Ectodermal cell (in vitro differentiated cells): Measurements from ENCODE around the gene CASKIN2.
"Not testable (repeated sequence)": the region's sequence is repeated elsewhere in the genome, so short reads cannot be mapped to it uniquely, and the experiment has no call there.

Experiments
- H3K27ac ChIP-seq: 2 replicates; pipeline ENCODE4 v1.7.0; 2013; ENCODE audit warnings: mild to moderate bottlenecking, low read depth, low read length; ENCODE audit not compliant: insufficient read depth, poor library complexity, severe bottlenecking
- H3K27me3 ChIP-seq: 2 replicates; pipeline ENCODE4 v1.7.0; 2013; ENCODE audit warnings: mild to moderate bottlenecking, low read length; ENCODE audit not compliant: insufficient read depth, control insufficient read depth, poor library complexity, severe bottlenecking
- H3K36me3 ChIP-seq: one replicate; pipeline ENCODE4 v1.7.0; 2013; ENCODE audit warnings: low read length; ENCODE audit not compliant: control insufficient read depth, insufficient read depth
- H3K4me1 ChIP-seq: one replicate; pipeline ENCODE4 v1.7.0; 2013; ENCODE audit warnings: low read length; ENCODE audit not compliant: control insufficient read depth, insufficient read depth
- H3K4me3 ChIP-seq: 2 replicates; pipeline ENCODE4 v1.7.0; 2013; ENCODE audit warnings: low read depth, low read length, control low read depth; ENCODE audit not compliant: insufficient read depth
- H3K9me3 ChIP-seq: 2 replicates; pipeline ENCODE4 v1.7.0; 2013; ENCODE audit warnings: mild to moderate bottlenecking, low read length, moderate library complexity; ENCODE audit not compliant: control insufficient read depth
- WGBS, 2 experiments: methylation state at CpG; one replicate each; pipeline ENCODE4 v1.1.7; 2013; ENCODE audit warnings: missing lambda C conversion rate in 2 of 2; 5-methylcytosine and 5-hydroxymethylcytosine counted together

The CASKIN2 gene

GRCh38 chr17:75521290-75521689 is 6.0 kb upstream of the CASKIN2 start:
- Histone ChIP-seq H3K9me3 (no peaks in the 10 kb centered on the region), H3K36me3 (peaks cover 3% of the 10 kb centered on the region), H3K27me3 (peaks cover 17% of the 10 kb centered on the region), H3K4me3 (no peak overlapping the region), H3K4me1 (peaks cover under 1% of the 10 kb centered on the region), H3K27ac (no peak overlapping the region)
- WGBS, 2 experiments: 94 to 95% methylated on average over 8 of the region's 8 CpGs

GRCh38 chr17:75520413-75520812 is 5.1 kb upstream of the CASKIN2 start:
- not testable (repeated sequence) for H3K36me3 ChIP-seq

GRCh38 chr17:75518983-75519537 is 3.7 kb upstream of the CASKIN2 start:
- Histone ChIP-seq H3K36me3 (peaks cover 3% of the 10 kb centered on the region), H3K9me3 (no peaks in the 10 kb centered on the region), H3K4me3 (no peak overlapping the region), H3K4me1 (peaks cover 6% of the 10 kb centered on the region), H3K27me3 (peaks cover 1% of the 10 kb centered on the region), H3K27ac (no peak overlapping the region)
- WGBS, 2 experiments: 92 to 93% methylated on average over 9 of the region's 9 CpGs

More at GRCh38 chr17:75520413-75520812, 5.1 kb upstream of the CASKIN2 start:
- WGBS, 2 experiments: 90 to 93% methylated on average over 8 of the region's 8 CpGs
- not testable (repeated sequence) for H3K27ac ChIP-seq, H3K4me1 ChIP-seq, H3K9me3 ChIP-seq, H3K27me3 ChIP-seq, H3K4me3 ChIP-seq

- Histone ChIP-seq H3K9me3 (no peaks in the 10 kb centered on the region), H3K36me3 (peaks cover 3% of the 10 kb centered on the region), H3K27me3 (no peaks in the 10 kb centered on the region), H3K4me3 (no peak overlapping the region), H3K4me1 (peaks cover 6% of the 10 kb centered on the region), H3K27ac (no peak overlapping the region)
- WGBS, 2 experiments: 95% methylated on average over 3 of the region's 3 CpGs
Observed at GRCh38 chr17:75518201-75518600, 2.9 kb upstream of the CASKIN2 start.

GRCh38 chr17:75517297-75517865 is 2.0 kb upstream of the CASKIN2 start:
- H3K9me3 ChIP-seq: no peaks in the 10 kb centered on the region
- peaks cover 6% of the 10 kb centered on the region for H3K4me1 ChIP-seq
- WGBS, 2 experiments: 33 to 34% methylated on average over 10 of the region's 10 CpGs
- no peaks in the 10 kb centered on the region for H3K27me3 ChIP-seq
- peak overlapping the region; percentile 61 for H3K4me3 ChIP-seq
- no peak overlapping the region for H3K27ac ChIP-seq
- H3K36me3 ChIP-seq: peaks cover 3% of the 10 kb centered on the region

GRCh38 chr17:75516619-75517296 is 1.4 kb upstream of the CASKIN2 start:
- WGBS, 2 experiments: 0% methylated on average over 65 of the region's 65 CpGs
- Histone ChIP-seq H3K4me1 (peaks cover 6% of the 10 kb centered on the region), H3K27me3 (no peaks in the 10 kb centered on the region), H3K4me3 (peak overlapping the region; percentile 61), H3K9me3 (no peaks in the 10 kb centered on the region), H3K36me3 (no peaks in the 10 kb centered on the region), H3K27ac (no peak overlapping the region)

GRCh38 chr17:75516255-75516618 is 900 bp upstream of the CASKIN2 start, which contains the start of gene TSEN54:
Gene TSEN54, plus strand, starts transcription at chr17:75516528. Its CDS starts 33 bp downstream, at chr17:75516561.
- Histone ChIP-seq H3K4me3 (peak within 1 kb of the TSS; percentile 61), H3K9me3 (no peaks in the 10 kb centered on the region), H3K36me3 (no peaks in the 10 kb centered on the region), H3K4me1 (peaks cover 6% of the 10 kb centered on the region), H3K27me3 (no peaks in the 10 kb centered on the region), H3K27ac (no peak within 1 kb of the TSS)
- 0% methylated on average over 45 of the region's 45 CpGs for WGBS, 2 experiments

GRCh38 chr17:75514919-75515495 is 330 bp downstream of the CASKIN2 start:
- WGBS, 2 experiments: 0% methylated on average over 50 of the region's 50 CpGs

GRCh38 chr17:75514299-75514918 is 928 bp downstream of the CASKIN2 start:
- H3K27ac ChIP-seq: no peak overlapping the region
- H3K4me1 ChIP-seq: peaks cover 6% of the 10 kb centered on the region
- H3K36me3 ChIP-seq: no peaks in the 10 kb centered on the region
- H3K27me3 ChIP-seq: no peaks in the 10 kb centered on the region
- H3K4me3 ChIP-seq: peak overlapping the region; percentile 61
- H3K9me3 ChIP-seq: no peaks in the 10 kb centered on the region
- 20 to 23% methylated on average over 15 of the region's 15 CpGs for WGBS, 2 experiments

More at GRCh38 chr17:75514919-75515495, 330 bp downstream of the CASKIN2 start:
- Histone ChIP-seq H3K27ac (no peak overlapping the region), H3K9me3 (no peaks in the 10 kb centered on the region), H3K4me1 (peaks cover 6% of the 10 kb centered on the region), H3K27me3 (no peaks in the 10 kb centered on the region), H3K36me3 (no peaks in the 10 kb centered on the region), H3K4me3 (peak overlapping the region; percentile 61)

- no peaks in the 10 kb centered on the region for H3K27me3 ChIP-seq
- peak overlapping the region; percentile 61 for H3K4me3 ChIP-seq
- no peaks in the 10 kb centered on the region for H3K9me3 ChIP-seq
- H3K4me1 ChIP-seq: peaks cover 6% of the 10 kb centered on the region
- H3K36me3 ChIP-seq: no peaks in the 10 kb centered on the region
- H3K27ac ChIP-seq: no peak overlapping the region
- 94 to 96% methylated on average over 17 of the region's 17 CpGs for WGBS, 2 experiments
Observed at GRCh38 chr17:75513641-75514000, 1.7 kb downstream of the CASKIN2 start.
